Ishikawa (cell line): ENCODE results near the gene AFMID.

Experiments
- CEBPB ChIP-seq: IDR thresholded peaks from 2 replicates; pipeline ENCODE4 v1.6.1; 2012
- CREB1 ChIP-seq: IDR thresholded peaks from 2 replicates; pipeline ENCODE4 v1.6.1; 2012; ENCODE audit warnings: low read depth
- EP300 ChIP-seq: IDR thresholded peaks from 2 replicates; pipeline ENCODE4 v1.6.1; 2012; ENCODE audit warnings: borderline replicate concordance
- RAD21 ChIP-seq: IDR thresholded peaks from 2 replicates; pipeline ENCODE4 v1.6.1; 2012; ENCODE audit warnings: low read depth
- TAF1 ChIP-seq: IDR thresholded peaks from 2 replicates; pipeline ENCODE4 v1.6.1; 2012; ENCODE audit warnings: low read depth, mild to moderate bottlenecking
- TEAD4 ChIP-seq: IDR thresholded peaks from 2 replicates; pipeline ENCODE4 v1.6.1; 2012
- USF1 ChIP-seq: IDR thresholded peaks from 2 replicates; pipeline ENCODE4 v1.6.1; 2012
- YY1 ChIP-seq: IDR thresholded peaks from 2 replicates; pipeline ENCODE4 v1.6.1; 2012; ENCODE audit warnings: low read depth
- ZBTB7A ChIP-seq: IDR thresholded peaks from 2 replicates; pipeline ENCODE4 v1.6.1; 2012; ENCODE audit warnings: low read depth
- TF ChIP-seq, protein P1 (sequence below): IDR thresholded peaks from 2 replicates; pipeline ENCODE4 v1.6.1; 2012; ENCODE audit warnings: low read depth, mild to moderate bottlenecking

DNA sequence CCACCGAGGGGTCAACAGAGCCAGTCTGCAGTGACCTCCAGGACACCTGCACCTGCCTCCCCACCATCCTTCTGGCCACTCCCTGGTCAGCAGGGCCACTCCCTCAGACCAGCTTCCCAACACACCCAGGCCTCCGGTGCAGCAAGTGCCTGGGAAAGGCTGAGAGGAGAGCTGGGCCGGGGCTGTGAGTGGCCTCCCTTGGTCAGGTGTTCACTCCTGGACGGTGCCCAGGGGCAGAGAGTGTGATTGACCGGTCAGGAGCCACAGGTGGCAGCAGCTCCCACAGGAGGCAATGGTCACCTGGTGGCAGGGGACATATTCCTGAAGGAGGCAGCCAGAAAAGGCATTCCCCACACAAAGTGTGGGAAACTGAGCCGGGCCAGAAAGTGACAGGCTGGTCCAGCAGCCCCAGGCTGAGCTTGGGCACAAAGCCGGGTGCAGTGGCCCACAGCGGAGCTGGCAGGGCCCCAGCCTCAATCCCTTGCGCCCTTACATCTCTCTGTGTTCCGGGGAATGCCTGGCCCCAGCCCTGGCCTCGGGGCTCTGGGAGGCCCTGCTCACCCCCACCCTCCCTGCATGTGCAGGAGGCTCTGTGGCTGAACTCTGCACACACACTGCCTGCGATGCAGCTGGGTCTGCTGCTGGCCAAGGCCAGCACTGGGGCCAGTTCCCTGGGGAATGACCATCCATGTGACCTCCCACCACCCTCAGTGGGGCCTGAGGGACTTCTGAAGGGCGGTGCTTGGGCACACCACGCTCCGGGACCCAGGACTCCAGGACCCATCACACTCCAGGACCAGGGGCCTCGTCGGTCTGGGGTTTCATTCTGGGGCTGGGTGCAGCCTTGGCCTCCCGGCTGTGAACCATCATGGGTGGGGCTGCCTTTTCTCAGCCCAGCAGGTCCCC is 42.2 kb upstream of the AFMID start:
- TF ChIP-seq EP300 (peak; percentile 39; the same call in 1 of the 2 replicates), TAF1 (no peak), CEBPB (no peak), ZBTB7A (no peak), YY1 (no peak), TEAD4 (no peak; the same call in 1 of the 2 replicates), RAD21 (no peak), CREB1 (no peak), USF1 (peak; percentile 80)
- TF ChIP-seq, protein P1, sequence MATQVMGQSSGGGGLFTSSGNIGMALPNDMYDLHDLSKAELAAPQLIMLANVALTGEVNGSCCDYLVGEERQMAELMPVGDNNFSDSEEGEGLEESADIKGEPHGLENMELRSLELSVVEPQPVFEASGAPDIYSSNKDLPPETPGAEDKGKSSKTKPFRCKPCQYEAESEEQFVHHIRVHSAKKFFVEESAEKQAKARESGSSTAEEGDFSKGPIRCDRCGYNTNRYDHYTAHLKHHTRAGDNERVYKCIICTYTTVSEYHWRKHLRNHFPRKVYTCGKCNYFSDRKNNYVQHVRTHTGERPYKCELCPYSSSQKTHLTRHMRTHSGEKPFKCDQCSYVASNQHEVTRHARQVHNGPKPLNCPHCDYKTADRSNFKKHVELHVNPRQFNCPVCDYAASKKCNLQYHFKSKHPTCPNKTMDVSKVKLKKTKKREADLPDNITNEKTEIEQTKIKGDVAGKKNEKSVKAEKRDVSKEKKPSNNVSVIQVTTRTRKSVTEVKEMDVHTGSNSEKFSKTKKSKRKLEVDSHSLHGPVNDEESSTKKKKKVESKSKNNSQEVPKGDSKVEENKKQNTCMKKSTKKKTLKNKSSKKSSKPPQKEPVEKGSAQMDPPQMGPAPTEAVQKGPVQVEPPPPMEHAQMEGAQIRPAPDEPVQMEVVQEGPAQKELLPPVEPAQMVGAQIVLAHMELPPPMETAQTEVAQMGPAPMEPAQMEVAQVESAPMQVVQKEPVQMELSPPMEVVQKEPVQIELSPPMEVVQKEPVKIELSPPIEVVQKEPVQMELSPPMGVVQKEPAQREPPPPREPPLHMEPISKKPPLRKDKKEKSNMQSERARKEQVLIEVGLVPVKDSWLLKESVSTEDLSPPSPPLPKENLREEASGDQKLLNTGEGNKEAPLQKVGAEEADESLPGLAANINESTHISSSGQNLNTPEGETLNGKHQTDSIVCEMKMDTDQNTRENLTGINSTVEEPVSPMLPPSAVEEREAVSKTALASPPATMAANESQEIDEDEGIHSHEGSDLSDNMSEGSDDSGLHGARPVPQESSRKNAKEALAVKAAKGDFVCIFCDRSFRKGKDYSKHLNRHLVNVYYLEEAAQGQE = no peak
